HepG2 (cell line): ENCODE data around the gene SAXO2. TPM values are rescaled to one million over a fixed set of nuclear protein-coding genes. Genes with fewer than 3 reads are reported as not detected.

Experiments used
- CCDC6 ChIP-seq: sonication (generic); formaldehyde crosslinking; IDR thresholded peaks from 2 replicates; pipeline ENCODE4 v1.8.1; 2022; ENCODE audit warnings: mild to moderate bottlenecking, missing genetic modification reagents, moderate library complexity
- CEBPB ChIP-seq: IDR thresholded peaks from 2 replicates; pipeline ENCODE4 v1.6.1; 2011; ENCODE audit warnings: low read depth, low read length, improper control_type of control experiment, borderline replicate concordance
- EHMT2 ChIP-seq: fragments of 200-600 bp; sonication (generic); IDR thresholded peaks from 2 replicates; pipeline ENCODE4 v1.7.0; 2017; ENCODE audit warnings: antibody characterized with exemption, low read depth, low read length, borderline replicate concordance
- EP300 ChIP-seq, 3 experiments: sonication (generic) in 1 of 3; formaldehyde crosslinking in 1 of 3; IDR thresholded peaks; 2 replicates each; pipeline versions ENCODE4 v1.5.1 to v1.6.1; 2011 to 2020; ENCODE audit warnings: low read depth in 2 of 3, low read length in 2 of 3, borderline replicate concordance in 1 of 3, improper control_type of control experiment in 1 of 3, mild to moderate bottlenecking in 1 of 3, missing genetic modification reagents in 1 of 3, moderate library complexity in 1 of 3
- HCFC1 ChIP-seq: fragments of 150-350 bp; IDR thresholded peaks from 2 replicates; pipeline ENCODE4 v1.6.1; 2014; ENCODE audit warnings: low read depth, low read length
- HIVEP1 ChIP-seq: sonication (generic); formaldehyde crosslinking; IDR thresholded peaks from 2 replicates; pipeline ENCODE4 v1.4.0; 2020; ENCODE audit warnings: mild to moderate bottlenecking, missing genetic modification reagents
- HMG20A ChIP-seq: IDR thresholded peaks from 2 replicates; pipeline ENCODE4 v1.6.1; 2016; ENCODE audit warnings: borderline replicate concordance
- HOXA5 ChIP-seq: sonication (generic); formaldehyde crosslinking; IDR thresholded peaks from 2 replicates; pipeline ENCODE4 v1.4.0; 2020; ENCODE audit warnings: missing genetic modification reagents
- KAT2B ChIP-seq: fragments of 150-350 bp; IDR thresholded peaks from 2 replicates; pipeline ENCODE4 v1.6.1; 2014; ENCODE audit warnings: low read depth, low read length, borderline replicate concordance
- KDM3A ChIP-seq: IDR thresholded peaks from 2 replicates; pipeline ENCODE4 v1.6.1; 2018; ENCODE audit warnings: low read depth, missing compliant biosample characterization
- NFATC3 ChIP-seq: sonication (generic); formaldehyde crosslinking; IDR thresholded peaks from 2 replicates; pipeline ENCODE4 v1.5.1; 2020; ENCODE audit warnings: mild to moderate bottlenecking, missing genetic modification reagents
- NR1H2 ChIP-seq: sonication (generic); formaldehyde crosslinking; IDR thresholded peaks from 2 replicates; pipeline ENCODE4 v1.8.1; 2022; ENCODE audit warnings: low read depth, missing genetic modification reagents, borderline replicate concordance
- ZBTB33 ChIP-seq: sonication (generic); formaldehyde crosslinking; IDR thresholded peaks from 2 replicates; pipeline ENCODE4 v1.4.0; 2020; ENCODE audit warnings: missing genetic modification reagents
- ZKSCAN5 ChIP-seq: sonication (generic); formaldehyde crosslinking; IDR thresholded peaks from 2 replicates; pipeline ENCODE4 v1.5.1; 2020; ENCODE audit warnings: mild to moderate bottlenecking, missing genetic modification reagents
- ZMYM2 ChIP-seq: sonication (generic); formaldehyde crosslinking; IDR thresholded peaks from 2 replicates; pipeline ENCODE4 v1.8.0; 2022; ENCODE audit warnings: mild to moderate bottlenecking, missing genetic modification reagents
- ZNF160 ChIP-seq: sonication (generic); formaldehyde crosslinking; IDR thresholded peaks from 2 replicates; pipeline ENCODE4 v1.8.0; 2022; ENCODE audit warnings: mild to moderate bottlenecking, inconsistent platforms, missing genetic modification reagents
- ZNF354B ChIP-seq: sonication (generic); formaldehyde crosslinking; IDR thresholded peaks from 2 replicates; pipeline ENCODE4 v1.8.0; 2022; ENCODE audit warnings: mild to moderate bottlenecking, missing genetic modification reagents
- ZNF629 ChIP-seq: sonication (generic); formaldehyde crosslinking; conservative IDR thresholded peaks from 2 replicates; pipeline ENCODE4 v1.5.0; 2020; ENCODE audit warnings: missing genetic modification reagents
- ZNF704 ChIP-seq: sonication (generic); formaldehyde crosslinking; IDR thresholded peaks from 2 replicates; pipeline ENCODE4 v1.8.1; 2023; ENCODE audit warnings: mild to moderate bottlenecking, inconsistent platforms, moderate library complexity, missing genetic modification reagents, borderline replicate concordance
- ZNF749 ChIP-seq: sonication (generic); formaldehyde crosslinking; IDR thresholded peaks from 2 replicates; pipeline ENCODE4 v1.8.0; 2022; ENCODE audit warnings: mild to moderate bottlenecking, missing genetic modification reagents, moderate library complexity, borderline replicate concordance
- ZNF790 ChIP-seq: sonication (generic); formaldehyde crosslinking; IDR thresholded peaks from 2 replicates; pipeline ENCODE4 v1.8.0; 2022; ENCODE audit warnings: missing genetic modification reagents, mild to moderate bottlenecking, borderline replicate concordance
- ZSCAN22 ChIP-seq: sonication (generic); formaldehyde crosslinking; IDR thresholded peaks from 2 replicates; pipeline ENCODE4 v1.4.0; 2020; ENCODE audit warnings: mild to moderate bottlenecking, missing genetic modification reagents
- polyA plus RNA-seq, 8 experiments: library from polyadenylated mRNA; depleted of rRNA in 3 of 8; stranded (reverse) in 7 of 8; unstranded in 1 of 8; fragments of >200 nt; fragmentation: Illumina TruSeq in 4 of 8; extraction: Trizol in 4 of 8; gene quantifications; 2 replicates each; pipeline versions ENCODE4 v1.2.1 to v1.2.3, GENCODE V29; 2011 to 2016; ENCODE audit warnings: low read depth in 4 of 8, missing spikeins in 1 of 8, mixed read lengths in 1 of 8; ENCODE audit not compliant: insufficient read depth in 1 of 8
- total RNA-seq, 5 experiments: library from RNA; depleted of rRNA; stranded (reverse); fragments of >200 nt; fragmentation: Illumina TruSeq; extraction: Trizol; gene quantifications; 2 replicates each; pipeline ENCODE4 v1.2.3, GENCODE V29; 2016; ENCODE audit warnings: low read depth in 1 of 5
- TF ChIP-seq, protein P1 (sequence below): sonication (generic); formaldehyde crosslinking; IDR thresholded peaks from 2 replicates; pipeline ENCODE4 v1.4.0; 2020; ENCODE audit warnings: missing genetic modification reagents, low read depth, mild to moderate bottlenecking, borderline replicate concordance
- TF ChIP-seq, protein P2 (sequence below): sonication (generic); formaldehyde crosslinking; conservative IDR thresholded peaks from 2 replicates; pipeline ENCODE4 v1.4.0; 2020; ENCODE audit warnings: mild to moderate bottlenecking, missing genetic modification reagents, moderate library complexity

SAXO2 gene
- total and polyA plus RNA-seq, 2 of the 13 experiments (the other 11 are each of a cell fraction or from before 2014, with no cell fraction given), result 0.01 to 1.5 TPM

DNA sequence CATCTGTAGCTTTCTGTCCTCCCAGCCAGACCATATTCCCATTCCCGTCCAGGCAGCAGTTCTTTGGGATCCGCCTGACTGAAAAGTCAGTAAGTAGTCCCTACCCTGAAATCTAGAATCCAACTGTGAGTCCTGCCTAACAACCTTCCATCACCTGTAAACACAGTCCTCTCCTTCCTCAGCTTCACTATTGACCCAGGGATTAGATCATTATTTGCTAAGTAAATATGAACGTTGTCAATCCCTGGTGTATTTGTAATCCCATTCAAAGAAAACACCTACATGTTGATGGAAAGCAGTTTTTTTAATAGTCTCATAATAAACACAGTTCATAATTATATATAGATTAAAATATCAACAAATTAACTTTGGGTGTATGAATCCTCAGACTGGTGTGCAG, 732 bp downstream of the SAXO2 start (continued):
- TF ChIP-seq HCFC1 (no peak), ZNF704 (CRISPR knock-in tag) (no peak), HIVEP1 (CRISPR knock-in tag) (no peak), ZNF629 (CRISPR knock-in tag) (no peak), KAT2B (no peak), HOXA5 (CRISPR knock-in tag) (no peak), CEBPB (no peak), ZNF354B (CRISPR knock-in tag) (no peak), NFATC3 (no peak), NR1H2 (no peak), ZBTB33 (CRISPR knock-in tag) (no peak), KDM3A (no peak), ZNF749 (CRISPR knock-in tag) (no peak), HMG20A (peak; percentile 97), ZMYM2 (CRISPR knock-in tag) (no peak), ZNF160 (CRISPR knock-in tag) (no peak), ZSCAN22 (CRISPR knock-in tag) (no peak), ZNF790 (CRISPR knock-in tag) (no peak), CCDC6 (no peak), EHMT2 (no peak), ZKSCAN5 (no peak), EP300 (IDR thresholded peaks at IDR 0.05; ENCODE audit: low read depth in 2 of 2, low read length in 2 of 2) (peak; percentile 46 to 84; a peak in 2 of 4 replicates), EP300 (CRISPR knock-in tag; IDR thresholded peaks at IDR 0.05; ENCODE audit: borderline replicate concordance) (peak; percentile 51; the same call in 1 of the 2 replicates)
- TF ChIP-seq, protein P1, sequence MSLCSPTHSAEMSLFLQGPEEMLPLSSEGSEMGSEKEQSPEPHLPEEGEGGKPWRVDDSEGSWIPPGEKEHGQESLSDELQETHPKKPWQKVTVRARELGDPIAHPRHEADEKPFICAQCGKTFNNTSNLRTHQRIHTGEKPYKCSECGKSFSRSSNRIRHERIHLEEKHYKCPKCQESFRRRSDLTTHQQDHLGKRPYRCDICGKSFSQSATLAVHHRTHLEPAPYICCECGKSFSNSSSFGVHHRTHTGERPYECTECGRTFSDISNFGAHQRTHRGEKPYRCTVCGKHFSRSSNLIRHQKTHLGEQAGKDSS (CRISPR knock-in tag), result no peak
- TF ChIP-seq, protein P2, sequence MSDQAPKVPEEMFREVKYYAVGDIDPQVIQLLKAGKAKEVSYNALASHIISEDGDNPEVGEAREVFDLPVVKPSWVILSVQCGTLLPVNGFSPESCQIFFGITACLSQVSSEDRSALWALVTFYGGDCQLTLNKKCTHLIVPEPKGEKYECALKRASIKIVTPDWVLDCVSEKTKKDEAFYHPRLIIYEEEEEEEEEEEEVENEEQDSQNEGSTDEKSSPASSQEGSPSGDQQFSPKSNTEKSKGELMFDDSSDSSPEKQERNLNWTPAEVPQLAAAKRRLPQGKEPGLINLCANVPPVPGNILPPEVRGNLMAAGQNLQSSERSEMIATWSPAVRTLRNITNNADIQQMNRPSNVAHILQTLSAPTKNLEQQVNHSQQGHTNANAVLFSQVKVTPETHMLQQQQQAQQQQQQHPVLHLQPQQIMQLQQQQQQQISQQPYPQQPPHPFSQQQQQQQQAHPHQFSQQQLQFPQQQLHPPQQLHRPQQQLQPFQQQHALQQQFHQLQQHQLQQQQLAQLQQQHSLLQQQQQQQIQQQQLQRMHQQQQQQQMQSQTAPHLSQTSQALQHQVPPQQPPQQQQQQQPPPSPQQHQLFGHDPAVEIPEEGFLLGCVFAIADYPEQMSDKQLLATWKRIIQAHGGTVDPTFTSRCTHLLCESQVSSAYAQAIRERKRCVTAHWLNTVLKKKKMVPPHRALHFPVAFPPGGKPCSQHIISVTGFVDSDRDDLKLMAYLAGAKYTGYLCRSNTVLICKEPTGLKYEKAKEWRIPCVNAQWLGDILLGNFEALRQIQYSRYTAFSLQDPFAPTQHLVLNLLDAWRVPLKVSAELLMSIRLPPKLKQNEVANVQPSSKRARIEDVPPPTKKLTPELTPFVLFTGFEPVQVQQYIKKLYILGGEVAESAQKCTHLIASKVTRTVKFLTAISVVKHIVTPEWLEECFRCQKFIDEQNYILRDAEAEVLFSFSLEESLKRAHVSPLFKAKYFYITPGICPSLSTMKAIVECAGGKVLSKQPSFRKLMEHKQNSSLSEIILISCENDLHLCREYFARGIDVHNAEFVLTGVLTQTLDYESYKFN, result peak; percentile 76
